Measurements from ENCODE around the gene ZBTB21. TPM values are rescaled to one million over a fixed set of nuclear protein-coding genes. Genes with fewer than 3 reads are reported as not detected.

The ZBTB21 gene
- total and polyA plus RNA-seq, 2 of the 8 experiments (the other 6 are each of a cell fraction or from before 2014, with no cell fraction given) = 3.9 to 17.8 TPM

- no peak overlapping the region for H2BK12ac ChIP-seq (ENCODE audit: low read depth, low read length)
- H3K79me2 ChIP-seq (ENCODE audit: control insufficient read depth in 1 of 2, insufficient read depth in 2 of 2, low read length in 2 of 2) = peaks cover 4 to 40% of the 10 kb centered on the region in 2 experiments; a peak in 3 of 4 replicates
- H2BK5ac ChIP-seq (ENCODE audit: low read depth, low read length) = no peak overlapping the region
- H3K27me3 ChIP-seq (replicated peaks in 1 of 4; ENCODE audit: control insufficient read depth in 3 of 4, extremely low read depth in 1 of 4, insufficient read depth in 3 of 4, low read length in 3 of 4) = no peaks in the 10 kb centered on the region
- no peak overlapping the region for H2AK5ac ChIP-seq (ENCODE audit: low read depth, low read length)
- DNase-seq (ENCODE audit: low read depth in 1 of 2, low spot score in 2 of 2) (no peak), FAIRE-seq (no peak)
- 90% methylated on average over 14 of the region's 14 CpGs; no CpG with 5 or more reads in 1 of the 2 experiments for WGBS, 2 experiments (ENCODE audit: extremely low coverage in 1 of 2, insufficient coverage in 1 of 2, insufficient read length in 1 of 2, insufficient replicate concordance in 2 of 2, low coverage in 1 of 2, low lambda C conversion rate in 2 of 2, missing lambda C conversion rate in 1 of 2)
- H2AFZ ChIP-seq (ENCODE audit: low read length) = no peak overlapping the region
- no peak overlapping the region for H2BK20ac ChIP-seq (ENCODE audit: low read length)
- H3K18ac ChIP-seq (ENCODE audit: extremely low read depth, low read length) = no peak overlapping the region
- no peak overlapping the region for H3K4me2 ChIP-seq (ENCODE audit: insufficient read depth in 1 of 2, low read depth in 2 of 2, low read length in 2 of 2)
- no peak overlapping the region for H3K23ac ChIP-seq (ENCODE audit: insufficient read length)
- no peak overlapping the region for H3K4me3 ChIP-seq (ENCODE audit: extremely low read depth in 1 of 4, insufficient read depth in 2 of 4, low read depth in 3 of 4, low read length in 4 of 4)
- H3K36me3 ChIP-seq (ENCODE audit: control insufficient read depth in 2 of 4, insufficient read depth in 4 of 4, low read length in 3 of 4) = peaks cover 3 to 15% (median 9%) of the 10 kb centered on the region in 4 experiments; a peak in 5 of 8 replicates
- H4K20me1 ChIP-seq (replicated peaks in 1 of 2; ENCODE audit: control insufficient read depth in 1 of 2, insufficient read depth in 2 of 2, low read length in 2 of 2) = peaks cover 0 to 3% of the 10 kb centered on the region in 2 experiments
- H4K5ac ChIP-seq (ENCODE audit: insufficient read length, low read depth, low read length) = no peak overlapping the region
- no peak overlapping the region for H3K14ac ChIP-seq (ENCODE audit: insufficient read length)
- no peak overlapping the region for H4K91ac ChIP-seq (replicated peaks; ENCODE audit: insufficient read length, low read length)
- H3K79me1 ChIP-seq (ENCODE audit: low read depth, low read length) = 0 out of 2 replicates have a peak, but pooled peaks cover 5% of the 10 kb centered on the region
- no peak overlapping the region for H3K27ac ChIP-seq (ENCODE audit: low read depth, low read length)
- no peaks in the 10 kb centered on the region for H3K9me3 ChIP-seq (ENCODE audit: insufficient read depth in 2 of 2, low read depth in 1 of 2, low read length in 1 of 2)
- H3K9ac ChIP-seq (replicated peaks in 1 of 4; ENCODE audit: extremely low read depth in 1 of 4, low read depth in 3 of 4, low read length in 3 of 4) = no peak overlapping the region
- ChIA-PET POLR2A (ENCODE audit: partially characterized antibody) (no interaction called here), CTCF (ENCODE audit: partially characterized antibody) (no interaction called here)
- no peak overlapping the region for H2BK15ac ChIP-seq (ENCODE audit: low read length)
- H3K4ac ChIP-seq (replicated peaks; ENCODE audit: insufficient read length, low read depth, low read length) = no peak overlapping the region
- H2BK120ac ChIP-seq (replicated peaks; ENCODE audit: low read depth, low read length) = no peak overlapping the region
- no peak overlapping the region for H4K8ac ChIP-seq (ENCODE audit: extremely low read depth, insufficient read depth, low read length)
- no peaks in the 10 kb centered on the region for H3K4me1 ChIP-seq (replicated peaks in 1 of 4; ENCODE audit: control insufficient read depth in 3 of 4, insufficient read depth in 4 of 4, low read length in 3 of 4)
- H3K23me2 ChIP-seq (ENCODE audit: low read depth, low read length) = no peaks in the 10 kb centered on the region; the same call in 1 of the 2 replicates
- no peak overlapping the region for H3K56ac ChIP-seq (replicated peaks; ENCODE audit: insufficient read length, low read depth, low read length)
- TF ChIP-seq ASH2L (IDR thresholded peaks at IDR 0.05; ENCODE audit: low read length) (no peak), TAF7 (optimal IDR thresholded peaks at IDR 0.05; ENCODE audit: borderline replicate concordance, low read depth, low read length) (no peak), SIX5 (IDR thresholded peaks at IDR 0.05; ENCODE audit: low read depth, low read length) (no peak), USF2 (IDR thresholded peaks at IDR 0.05; ENCODE audit: low read length) (no peak), SIRT6 (IDR thresholded peaks at IDR 0.05; ENCODE audit: low read length) (no peak), BRCA1 (IDR thresholded peaks at IDR 0.05; ENCODE audit: low read depth, low read length) (no peak), YY1 (IDR thresholded peaks at IDR 0.05; ENCODE audit: low read depth, low read length) (no peak), JUN (IDR thresholded peaks at IDR 0.05; ENCODE audit: low read depth, low read length) (no peak), SAP30 (IDR thresholded peaks at IDR 0.05; ENCODE audit: insufficient read depth, insufficient replicate concordance, low read length) (no peak), POLR2AphosphoS5 (IDR thresholded peaks at IDR 0.05; ENCODE audit: low read depth, low read length) (no peak), RAD21 (IDR thresholded peaks at IDR 0.05 in 1 of 2, conservative IDR thresholded peaks at IDR 0.05 in 1 of 2; ENCODE audit: low read depth in 2 of 2, low read length in 2 of 2) (no peak), BCL11A (IDR thresholded peaks at IDR 0.05; ENCODE audit: low read depth in 2 of 2, low read length in 2 of 2) (no peak), CHD1 (IDR thresholded peaks at IDR 0.05; ENCODE audit: low read depth, low read length) (no peak)
Observed at GRCh38 chr21:42002421-42002958, 7.7 kb downstream of the ZBTB21 start.
